HG02870 (cell line): ENCODE results near the gene CCR5AS.

Source experiments
- ATAC-seq: cut with Tn5 transposase; IDR thresholded peaks from one replicate; pipeline ENCODE4 v1.9.1; 2021; ENCODE audit warnings: mild to moderate bottlenecking, moderate library complexity; ENCODE audit not compliant: unreplicated experiment

CCR5AS gene

DNA sequence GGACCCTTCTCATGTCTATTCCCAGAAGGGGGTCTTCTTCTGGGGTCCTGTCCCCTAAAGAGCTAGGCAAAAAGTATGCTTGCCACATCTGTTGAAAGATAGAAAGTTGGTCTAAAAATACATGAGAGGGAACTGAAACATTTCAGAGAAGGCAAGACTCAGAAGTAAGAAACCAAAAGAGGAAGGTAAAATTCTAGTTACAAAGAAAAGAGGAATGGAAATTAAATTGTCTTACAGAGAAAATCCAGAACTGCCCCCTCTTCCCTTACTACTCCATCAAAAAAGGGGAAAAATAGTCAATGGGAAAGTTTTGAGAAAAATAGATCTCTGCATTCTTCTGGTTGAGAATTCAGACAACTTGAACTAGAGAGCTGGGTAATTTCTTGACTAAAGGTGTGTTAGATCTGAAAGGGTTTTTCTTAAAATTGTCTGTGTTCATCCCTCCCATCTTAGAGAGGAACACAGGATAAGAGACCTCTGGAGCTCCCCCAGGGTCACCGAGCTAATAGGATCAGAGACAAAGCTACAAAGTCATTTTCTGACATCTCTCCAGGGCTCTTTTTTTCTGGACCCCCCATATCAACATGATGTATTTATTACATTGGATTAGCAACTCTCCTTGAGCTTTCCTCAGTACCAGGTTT is 85.3 kb downstream of the CCR5AS start:
- ATAC-seq, result no peak

DNA sequence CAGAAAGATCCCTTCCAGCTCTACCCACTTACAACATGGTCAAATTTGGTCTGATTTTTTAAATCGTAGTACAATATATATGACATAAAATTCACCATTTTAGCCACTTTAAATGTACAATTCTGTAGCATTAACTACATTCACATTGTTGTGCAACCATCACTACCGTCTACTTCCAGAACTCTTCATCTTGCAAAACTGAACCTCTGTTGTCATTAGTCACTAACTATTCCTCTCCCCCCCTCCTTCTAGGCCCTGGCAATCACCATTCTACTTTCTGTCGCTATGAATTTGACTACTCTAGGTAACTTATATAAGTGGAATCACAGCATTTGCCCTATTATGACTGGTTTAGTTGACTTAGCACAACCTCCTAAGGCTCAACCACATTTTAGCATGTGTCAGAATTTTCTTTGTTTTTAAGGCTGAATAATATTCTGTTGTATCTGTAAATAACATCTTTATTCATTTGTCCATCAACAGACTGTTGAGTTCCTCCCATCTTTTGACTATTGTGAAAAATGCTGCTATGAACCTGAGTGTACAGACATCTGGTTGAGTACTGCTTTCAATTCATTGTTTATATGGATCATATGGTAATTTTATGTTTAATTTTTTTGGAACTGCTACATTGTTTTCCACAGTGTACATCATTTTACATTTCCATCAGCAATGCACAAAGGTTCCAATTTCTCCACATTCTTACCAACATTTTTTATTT is 88.5 kb downstream of the CCR5AS start:
- no peak for ATAC-seq

DNA sequence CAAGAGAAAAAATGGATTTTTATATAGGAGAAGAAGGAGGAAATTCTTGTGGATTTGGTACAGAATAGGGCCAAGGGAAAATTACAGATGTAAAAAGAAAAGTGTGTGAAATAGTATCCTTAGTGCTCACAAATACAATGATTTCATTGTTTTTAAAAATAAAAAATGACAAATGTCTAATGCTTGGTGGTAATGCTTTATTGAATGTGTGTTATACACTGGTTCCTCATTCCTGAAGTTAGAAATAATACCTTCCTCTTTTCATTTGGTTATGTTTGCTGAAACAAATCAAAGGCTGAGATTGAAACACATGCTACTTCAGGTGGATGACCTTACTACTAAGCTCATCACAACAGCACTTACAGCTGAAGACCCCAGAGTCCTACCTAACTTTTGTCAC is 90.7 kb downstream of the CCR5AS start:
- ATAC-seq, result no peak

DNA sequence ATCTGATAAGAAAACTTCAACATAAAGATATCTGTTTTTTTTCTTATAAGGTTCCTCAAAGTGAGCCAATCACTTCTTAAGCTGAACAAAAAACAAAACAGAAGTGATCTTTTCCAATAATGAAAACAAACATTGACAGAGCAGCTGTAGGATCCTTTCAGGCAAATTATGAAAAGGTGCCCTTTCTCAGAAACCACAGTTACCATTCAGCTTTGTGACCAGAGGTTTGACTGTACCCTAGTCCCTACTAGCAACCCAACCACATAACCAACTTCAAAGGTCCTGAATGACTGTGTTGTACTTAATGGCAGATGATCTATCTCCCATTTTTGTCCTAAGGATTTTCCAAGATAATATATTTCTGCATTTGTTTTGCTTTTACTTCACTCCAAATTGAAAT is 92.3 kb downstream of the CCR5AS start:
- no peak for ATAC-seq
